Skeletal muscle tissue (tissue), 4 donors: Measurements from ENCODE around the gene ZBED5. TPM values are rescaled to one million over a fixed set of nuclear protein-coding genes. Genes with fewer than 3 reads are reported as not detected.
"Not testable (repeated sequence)": the region's sequence is repeated elsewhere in the genome, so short reads cannot be mapped to it uniquely, and the experiment has no call there.

Source experiments
- H3K27ac ChIP-seq: one replicate; pipeline ENCODE4 v1.7.0; 2013; ENCODE audit warnings: mild to moderate bottlenecking, low read depth, low read length, inconsistent platforms
- H3K27me3 ChIP-seq, 3 donors: one replicate each; pipeline ENCODE4 v1.7.0; 2013; ENCODE audit warnings: low read length in 3 of 3; ENCODE audit not compliant: control insufficient read depth in 3 of 3, insufficient read depth in 3 of 3
- H3K36me3 ChIP-seq, 3 donors: one replicate each; pipeline ENCODE4 v1.7.0; 2013; ENCODE audit warnings: low read length in 3 of 3; ENCODE audit not compliant: control insufficient read depth in 3 of 3, insufficient read depth in 3 of 3
- H3K4me1 ChIP-seq, 3 donors: one replicate each; pipeline ENCODE4 v1.7.0; 2013; ENCODE audit warnings: low read length in 3 of 3, mild to moderate bottlenecking in 3 of 3; ENCODE audit not compliant: control insufficient read depth in 3 of 3, insufficient read depth in 3 of 3
- H3K4me3 ChIP-seq, 3 donors: one replicate each; pipeline ENCODE4 v1.7.0; 2013; ENCODE audit warnings: low read length in 3 of 3
- H3K9ac ChIP-seq, 3 donors: one replicate each; pipeline ENCODE4 v1.7.0; 2013; ENCODE audit warnings: low read length in 3 of 3, mild to moderate bottlenecking in 3 of 3, moderate library complexity in 2 of 3, low read depth in 1 of 3
- H3K9me3 ChIP-seq, 3 donors: one replicate each; pipeline ENCODE4 v1.7.0; 2013; ENCODE audit warnings: low read length in 3 of 3; ENCODE audit not compliant: control insufficient read depth in 3 of 3
- total RNA-seq: library from RNA; depleted of rRNA; stranded (reverse); fragments of >200 nt; gene quantifications from one replicate; pipeline ENCODE4 v1.2.3, GENCODE V29; 2014
- donor health status: Osteomylitis.

ZBED5 gene
- total RNA-seq, 1 donor from 2014 or later: 21.4 TPM

DNA sequence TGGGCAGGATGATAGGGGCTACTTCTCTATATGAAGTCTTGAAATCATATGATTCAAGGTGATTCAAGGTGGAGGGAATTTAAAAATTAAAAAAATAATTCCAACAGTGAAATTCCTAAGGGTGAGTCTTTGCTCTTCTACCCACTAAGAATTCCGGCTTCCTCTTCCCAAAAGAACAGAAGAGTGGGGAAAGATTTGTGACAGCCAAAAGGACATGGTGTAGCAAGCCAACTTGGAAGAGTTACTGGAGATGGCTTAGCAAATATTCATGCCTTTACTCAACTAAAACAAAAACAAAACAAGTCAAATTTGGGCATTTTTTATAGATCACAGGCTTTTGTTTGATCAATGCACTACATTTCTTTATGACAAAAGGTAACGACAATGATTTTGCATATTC lies 12.3 kb downstream of the ZBED5 start:
- H3K27ac ChIP-seq: no peak overlapping the region
- peaks cover 3 to 6% (median 6%) of the 10 kb centered on the region in 3 donors for H3K4me1 ChIP-seq
- H3K36me3 ChIP-seq: peaks cover 0 to 4% (median 0%) of the 10 kb centered on the region in 3 donors
- H3K9ac ChIP-seq: no peak overlapping the region
- no peaks in the 10 kb centered on the region for H3K27me3 ChIP-seq
- no peaks in the 10 kb centered on the region for H3K9me3 ChIP-seq
- H3K4me3 ChIP-seq: no peak overlapping the region

DNA sequence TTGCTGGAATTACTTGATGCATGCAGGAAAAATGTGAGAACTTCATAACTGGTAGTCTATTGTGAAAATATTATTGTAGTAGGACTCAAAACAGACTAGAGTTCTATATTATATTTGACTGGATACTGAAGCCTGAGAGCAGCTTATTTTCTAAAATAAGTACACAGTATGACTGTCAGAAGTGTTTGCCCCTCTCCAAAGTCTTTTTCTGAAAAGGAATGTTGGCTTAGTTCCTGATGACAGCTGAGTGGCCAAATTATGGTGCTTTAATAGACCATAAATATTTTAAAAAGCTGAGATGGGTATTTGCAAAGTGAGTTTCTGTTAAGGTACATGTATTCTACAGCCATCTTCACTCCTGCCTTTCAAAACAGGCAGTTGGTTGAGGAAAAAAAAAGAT lies 13.1 kb downstream of the ZBED5 start:
- H3K9ac ChIP-seq: peak overlapping the region in 1 of 3 donors; percentile 37
- H3K36me3 ChIP-seq: peaks cover 0 to 4% (median 0%) of the 10 kb centered on the region in 3 donors
- H3K27ac ChIP-seq: no peak overlapping the region
- peaks cover 3 to 6% (median 6%) of the 10 kb centered on the region in 3 donors for H3K4me1 ChIP-seq
- H3K27me3 ChIP-seq: no peaks in the 10 kb centered on the region
- no peak overlapping the region for H3K4me3 ChIP-seq
- no peaks in the 10 kb centered on the region for H3K9me3 ChIP-seq

DNA sequence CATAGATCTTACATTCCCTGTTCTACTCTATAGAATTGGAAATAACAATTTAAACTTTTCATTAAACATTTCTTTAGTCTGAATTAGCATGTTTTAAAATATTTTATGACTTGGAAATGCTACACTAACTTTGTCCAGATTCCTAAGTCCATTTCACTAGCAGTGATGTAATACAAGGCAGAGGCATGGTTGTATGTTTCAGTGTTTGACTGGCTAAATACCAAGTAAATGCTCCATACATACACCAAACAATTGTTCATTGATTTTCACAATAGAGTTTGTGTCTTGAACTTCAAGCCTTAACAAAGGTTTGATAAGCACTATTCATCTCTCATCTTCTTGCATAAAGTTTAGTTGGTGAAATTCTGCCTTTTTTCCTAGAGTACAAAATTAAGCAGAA lies 13.5 kb downstream of the ZBED5 start:
- Histone ChIP-seq H3K4me1 (peaks cover 3 to 6% (median 6%) of the 10 kb centered on the region in 3 donors), H3K27ac (no peak overlapping the region)

GRCh38 chr11:10838881-10839280 lies 19.0 kb downstream of the ZBED5 start:
- H3K27me3 ChIP-seq: no peaks in the 10 kb centered on the region
- H3K27ac ChIP-seq: no peak overlapping the region
- H3K36me3 ChIP-seq: no peaks in the 10 kb centered on the region
- H3K9ac ChIP-seq: no peak overlapping the region
- no peaks in the 10 kb centered on the region for H3K4me1 ChIP-seq
- no peak overlapping the region for H3K4me3 ChIP-seq
- H3K9me3 ChIP-seq: no peaks in the 10 kb centered on the region

More for the DNA sequence above, 13.5 kb downstream of the ZBED5 start:
- Histone ChIP-seq H3K36me3 (peaks cover 0 to 2% (median 0%) of the 10 kb centered on the region in 3 donors), H3K4me3 (no peak overlapping the region), H3K9ac (no peak overlapping the region), H3K27me3 (no peaks in the 10 kb centered on the region), H3K9me3 (no peaks in the 10 kb centered on the region)

GRCh38 chr11:10838083-10838482 lies 19.8 kb downstream of the ZBED5 start:
- no peaks in the 10 kb centered on the region for H3K36me3 ChIP-seq
- H3K4me1 ChIP-seq: no peaks in the 10 kb centered on the region
- H3K9me3 ChIP-seq: no peaks in the 10 kb centered on the region
- H3K27me3 ChIP-seq: no peaks in the 10 kb centered on the region
- H3K4me3 ChIP-seq: no peak overlapping the region
- no peak overlapping the region for H3K27ac ChIP-seq
- no peak overlapping the region for H3K9ac ChIP-seq

GRCh38 chr11:10836884-10837283 lies 21.0 kb downstream of the ZBED5 start:
- not testable (repeated sequence) for H3K27ac ChIP-seq, H3K4me1 ChIP-seq, H3K4me3 ChIP-seq, H3K27me3 ChIP-seq, H3K36me3 ChIP-seq, H3K9ac ChIP-seq, H3K9me3 ChIP-seq

- no peaks in the 10 kb centered on the region for H3K27me3 ChIP-seq
- H3K4me3 ChIP-seq: no peak overlapping the region
- no peaks in the 10 kb centered on the region for H3K4me1 ChIP-seq
- no peak overlapping the region for H3K27ac ChIP-seq
- no peaks in the 10 kb centered on the region for H3K9me3 ChIP-seq
- no peak overlapping the region for H3K9ac ChIP-seq
- no peaks in the 10 kb centered on the region for H3K36me3 ChIP-seq
Measured at GRCh38 chr11:10829139-10829538, 28.7 kb downstream of the ZBED5 start.

- Histone ChIP-seq H3K27me3 (no peaks in the 10 kb centered on the region), H3K27ac (no peak overlapping the region), H3K36me3 (no peaks in the 10 kb centered on the region), H3K9ac (no peak overlapping the region), H3K4me1 (no peaks in the 10 kb centered on the region), H3K4me3 (no peak overlapping the region), H3K9me3 (no peaks in the 10 kb centered on the region)
Measured at GRCh38 chr11:10828402-10828801, 29.5 kb downstream of the ZBED5 start.

GRCh38 chr11:10824888-10825287 lies 33.0 kb downstream of the ZBED5 start:
- Histone ChIP-seq H3K9ac (no peak overlapping the region), H3K4me1 (no peaks in the 10 kb centered on the region), H3K27ac (no peak overlapping the region), H3K36me3 (peaks cover 0 to 2% (median 0%) of the 10 kb centered on the region in 3 donors), H3K9me3 (no peaks in the 10 kb centered on the region), H3K27me3 (no peaks in the 10 kb centered on the region), H3K4me3 (no peak overlapping the region)

DNA sequence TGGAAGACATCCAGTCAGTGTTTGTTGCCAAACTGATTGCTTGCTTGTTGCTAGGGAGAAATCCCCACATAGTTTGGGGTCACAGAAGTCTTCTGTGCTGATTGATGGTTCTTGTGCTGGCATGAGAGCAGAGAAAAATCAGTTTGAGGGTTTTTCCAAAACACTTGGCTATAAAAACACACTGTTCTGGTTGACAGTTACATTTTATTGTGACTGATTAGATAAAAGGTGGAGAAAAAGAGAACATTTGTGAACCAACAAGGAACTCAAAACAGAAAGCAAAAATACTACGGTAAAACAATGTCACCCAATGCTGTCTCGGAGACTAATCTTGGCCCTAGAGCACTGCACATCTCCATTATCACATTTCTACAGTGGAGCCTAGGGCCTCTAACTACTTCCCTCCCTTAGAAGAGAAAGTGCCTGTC lies 34.7 kb downstream of the ZBED5 start:
- Histone ChIP-seq H3K27me3 (no peaks in the 10 kb centered on the region), H3K27ac (no peak overlapping the region), H3K36me3 (peaks cover 0 to 2% (median 0%) of the 10 kb centered on the region in 3 donors), H3K9me3 (no peaks in the 10 kb centered on the region), H3K4me3 (no peak overlapping the region), H3K9ac (no peak overlapping the region), H3K4me1 (no peaks in the 10 kb centered on the region)

DNA sequence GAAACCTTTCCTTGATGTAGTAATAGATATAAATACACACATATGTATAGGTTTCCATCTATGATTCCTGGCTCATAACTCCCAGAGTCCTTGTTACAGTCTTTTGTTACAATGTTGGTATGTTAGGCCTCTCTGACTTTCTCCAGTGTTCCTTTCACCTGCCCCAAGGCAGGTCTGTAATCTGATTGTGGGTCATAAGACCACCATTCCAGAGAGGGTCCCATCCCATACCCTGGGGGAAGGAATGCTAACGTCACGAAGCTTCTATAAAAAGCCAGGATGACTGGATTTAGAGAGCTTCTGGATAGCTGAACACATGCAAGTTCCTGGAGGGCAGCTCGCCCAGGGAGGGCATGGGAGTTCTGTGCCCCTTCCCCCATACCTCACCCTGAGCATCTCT lies 35.4 kb downstream of the ZBED5 start:
- not testable (repeated sequence) for H3K9me3 ChIP-seq, H3K9ac ChIP-seq, H3K4me3 ChIP-seq, H3K27ac ChIP-seq, H3K4me1 ChIP-seq, H3K36me3 ChIP-seq, H3K27me3 ChIP-seq
